HG02623 (cell line): ENCODE data around the gene LOXL1.
"Not testable (repeated sequence)": the region's sequence is repeated elsewhere in the genome, so short reads cannot be mapped to it uniquely, and the experiment has no call there.

ENCODE experiments used
- ATAC-seq: cut with Tn5 transposase; IDR thresholded peaks from one replicate; pipeline ENCODE4 v1.9.1; 2021; ENCODE audit warnings: moderate library complexity; ENCODE audit not compliant: unreplicated experiment

LOXL1 gene

DNA sequence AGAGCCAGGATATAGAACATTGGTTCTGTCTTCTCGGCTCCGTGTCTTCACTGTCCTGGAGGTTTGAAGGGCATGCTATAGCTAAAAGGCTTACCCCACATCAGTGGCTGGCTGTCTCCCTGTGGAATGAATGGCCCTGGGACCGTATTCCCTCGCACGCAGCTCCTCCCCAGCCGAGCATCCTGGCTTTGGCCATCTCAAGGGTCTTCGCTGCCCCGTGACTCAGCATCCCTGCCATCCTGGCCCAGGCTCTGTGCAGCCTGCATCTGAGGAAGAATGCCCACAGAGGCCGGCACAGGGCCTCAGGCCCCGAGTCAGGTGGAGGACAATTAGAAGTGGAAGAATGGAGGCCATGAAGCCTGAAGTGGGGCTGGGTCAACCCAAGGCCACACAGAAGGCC is 11.0 kb downstream of the LOXL1 start:
- ATAC-seq, result no peak

DNA sequence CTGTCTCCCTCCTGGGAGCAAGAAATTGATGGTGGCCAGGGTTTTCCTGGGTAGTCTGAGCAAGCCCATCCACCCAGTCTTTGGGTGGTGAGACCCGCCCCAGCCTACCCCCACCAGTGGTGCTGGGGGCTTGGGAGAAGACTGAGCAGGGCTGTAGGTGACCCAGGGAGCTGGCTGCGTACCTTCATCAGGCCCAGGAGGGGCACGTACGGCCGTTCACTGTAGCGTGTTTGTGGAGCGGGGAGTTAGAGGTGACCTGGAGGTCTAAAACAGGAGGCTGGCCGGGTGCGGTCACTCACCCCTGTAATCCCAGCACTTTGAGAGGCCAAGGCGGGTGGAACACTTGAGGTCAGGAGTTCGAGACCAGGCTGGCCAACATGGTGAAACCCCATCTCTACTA is 11.5 kb downstream of the LOXL1 start:
- no peak for ATAC-seq

GRCh38 chr15:73938516-73938915 is 12.3 kb downstream of the LOXL1 start:
- ATAC-seq, result not testable (repeated sequence)

GRCh38 chr15:73939138-73939537 is 12.9 kb downstream of the LOXL1 start:
- no peak for ATAC-seq

GRCh38 chr15:73940061-73940981 is 14.1 kb downstream of the LOXL1 start:
- no peak for ATAC-seq

- no peak for ATAC-seq
Measured at GRCh38 chr15:73941044-73941443, 14.8 kb downstream of the LOXL1 start.

DNA sequence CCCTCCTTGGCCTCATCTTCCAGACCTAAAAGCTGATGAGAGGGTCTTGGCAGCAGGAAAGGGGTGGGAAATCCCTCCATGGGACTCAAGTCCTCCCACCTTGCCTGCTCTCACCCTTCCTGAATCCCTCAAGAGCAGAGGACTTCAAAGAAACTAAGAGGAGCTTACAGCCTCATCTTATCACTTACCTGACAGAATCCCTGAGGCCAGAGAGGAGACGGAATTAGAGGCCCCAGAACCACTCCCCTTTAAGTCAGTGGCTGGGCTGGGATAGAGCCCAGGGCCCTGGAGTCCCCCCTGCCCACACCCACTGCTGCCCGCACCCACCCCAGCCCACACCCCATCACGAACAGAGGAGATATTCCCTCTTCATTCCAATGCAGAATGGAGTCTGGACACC is 15.2 kb downstream of the LOXL1 start:
- no peak for ATAC-seq

GRCh38 chr15:73941871-73942635 is 15.8 kb downstream of the LOXL1 start:
- no peak for ATAC-seq

GRCh38 chr15:73942751-73943270 is 16.5 kb downstream of the LOXL1 start:
- ATAC-seq, result no peak

DNA sequence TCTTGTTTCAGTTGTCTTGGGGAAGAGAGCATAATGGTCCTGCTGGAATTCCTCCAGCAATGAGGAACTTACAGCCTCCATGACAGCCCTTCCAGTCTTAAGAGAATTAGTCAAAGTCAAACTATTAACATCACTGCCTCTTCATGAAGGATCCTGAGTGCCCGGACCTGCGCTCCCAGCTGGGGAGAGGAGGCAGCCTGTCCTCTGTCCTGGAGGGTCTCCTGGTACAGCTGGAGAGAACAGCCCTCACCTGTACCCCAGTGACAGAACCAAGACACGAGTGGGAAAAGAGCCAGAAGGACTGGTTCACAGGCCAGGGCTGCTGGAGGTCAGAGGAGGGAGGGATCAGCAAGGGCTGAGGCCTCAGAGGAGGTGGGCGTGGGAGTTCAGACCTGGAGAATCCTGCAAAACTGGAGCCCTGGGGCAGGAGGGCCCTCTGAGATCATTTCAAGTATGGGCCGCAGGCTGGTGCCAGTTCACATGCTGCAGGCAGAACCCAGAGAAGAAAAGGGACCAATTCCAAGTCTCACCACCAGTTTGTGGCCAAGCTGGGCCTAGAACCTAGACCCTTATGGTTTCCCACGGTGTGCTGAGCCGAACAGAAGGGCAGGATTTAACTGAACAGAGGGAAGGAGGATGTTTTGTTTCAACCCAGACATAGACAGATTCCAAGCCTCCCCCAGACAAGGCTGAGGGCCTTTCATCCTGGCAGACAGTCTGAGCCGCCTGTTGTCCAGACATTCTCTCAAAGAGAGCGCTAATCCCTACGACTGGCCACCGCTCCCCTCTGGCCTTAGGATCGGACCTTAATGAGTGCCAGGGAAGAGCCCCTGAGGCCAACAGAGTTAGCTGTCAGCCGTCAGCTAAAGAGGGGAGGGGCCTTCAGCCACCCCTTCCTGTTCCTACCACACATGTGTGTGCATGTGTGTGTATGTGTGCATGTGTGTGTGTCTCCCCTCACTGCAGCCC is 18.2 kb downstream of the LOXL1 start:
- no peak for ATAC-seq

DNA sequence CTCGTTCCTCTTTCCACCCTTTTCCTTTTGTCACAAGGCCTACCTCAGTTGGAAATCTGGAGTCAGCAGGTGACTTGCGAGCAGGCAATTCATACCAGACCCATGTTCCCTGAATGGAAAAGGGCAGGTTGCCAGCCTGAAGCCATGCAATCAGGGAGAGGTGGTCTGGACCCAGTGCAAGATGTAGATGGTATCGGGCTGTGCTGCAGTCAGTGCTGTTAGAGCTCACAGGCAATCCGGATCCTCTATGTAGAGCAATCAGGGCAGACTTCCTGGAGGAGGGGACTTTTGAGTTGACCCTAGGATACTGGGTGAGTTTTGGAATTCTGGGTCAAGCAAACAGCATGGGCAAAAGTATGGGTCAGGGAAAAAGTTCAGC is 18.9 kb downstream of the LOXL1 start:
- ATAC-seq, result no peak

DNA sequence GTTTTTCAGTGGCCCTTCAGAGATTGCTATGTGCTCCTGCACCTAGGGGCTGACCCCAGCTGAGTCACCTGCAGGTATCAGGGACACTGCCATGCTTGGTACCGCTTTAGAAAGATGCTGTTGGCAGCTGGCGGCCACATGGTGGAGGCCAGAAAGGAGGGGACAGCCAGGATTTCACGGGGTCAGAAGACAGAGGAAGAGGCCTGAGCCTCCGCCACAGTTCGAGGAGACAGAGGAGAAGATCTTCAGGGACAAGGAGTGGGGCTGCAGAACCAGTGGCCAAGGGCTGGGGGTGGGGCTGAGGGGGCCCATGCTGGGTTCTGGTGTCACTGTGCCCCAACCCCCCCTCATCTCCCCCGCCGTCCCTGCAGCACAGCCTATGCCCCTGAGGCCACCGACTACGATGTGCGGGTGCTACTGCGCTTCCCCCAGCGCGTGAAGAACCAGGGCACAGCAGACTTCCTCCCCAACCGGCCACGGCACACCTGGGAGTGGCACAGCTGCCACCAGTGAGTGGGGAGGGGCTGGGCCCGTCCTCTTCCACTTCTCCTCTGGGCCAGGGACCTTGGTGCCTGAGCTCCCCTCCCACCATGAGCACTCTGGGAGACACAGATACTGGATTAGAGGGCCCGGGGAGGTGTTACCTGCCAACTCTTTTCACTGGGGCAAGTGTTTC is 19.9 kb downstream of the LOXL1 start:
- no peak for ATAC-seq

DNA sequence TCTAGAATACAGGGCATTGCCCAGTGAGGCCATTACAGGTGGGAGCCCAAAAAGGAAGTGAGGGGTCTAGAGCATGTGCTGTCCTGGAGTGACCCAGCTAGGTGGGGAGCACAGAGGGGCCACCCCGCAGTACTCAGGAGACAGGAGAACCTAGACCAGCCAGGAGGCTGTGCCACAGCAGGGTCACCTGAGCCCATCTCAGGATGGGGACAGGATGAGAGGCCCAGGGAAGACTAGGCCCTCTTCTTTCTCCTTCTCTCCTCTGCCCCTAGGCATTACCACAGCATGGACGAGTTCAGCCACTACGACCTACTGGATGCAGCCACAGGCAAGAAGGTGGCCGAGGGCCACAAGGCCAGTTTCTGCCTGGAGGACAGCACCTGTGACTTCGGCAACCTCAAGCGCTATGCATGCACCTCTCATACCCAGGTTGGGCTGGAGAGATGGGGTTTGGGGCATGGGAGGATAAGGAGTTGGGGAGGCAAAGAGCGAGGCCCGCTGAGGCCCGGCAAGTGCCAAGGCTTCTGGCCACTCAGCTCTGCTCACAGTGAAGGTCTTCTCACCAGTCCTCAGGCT is 20.6 kb downstream of the LOXL1 start:
- ATAC-seq, result no peak

DNA sequence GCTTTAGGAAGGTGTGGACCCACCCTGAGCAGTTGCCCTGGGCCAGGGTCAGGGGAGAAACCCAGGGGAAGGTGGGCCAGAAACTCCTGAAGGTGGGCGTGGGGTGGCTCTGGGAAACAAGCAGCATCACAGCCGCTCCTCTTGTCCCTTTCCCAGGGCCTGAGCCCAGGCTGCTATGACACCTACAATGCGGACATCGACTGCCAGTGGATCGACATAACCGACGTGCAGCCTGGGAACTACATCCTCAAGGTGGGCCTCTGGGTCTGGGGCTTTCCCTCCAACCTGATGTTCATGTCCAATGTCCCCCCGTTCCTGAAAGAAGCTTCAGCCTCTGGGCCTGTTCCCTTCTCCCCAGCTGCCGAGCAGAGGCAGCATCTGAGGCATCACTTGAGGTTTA is 21.4 kb downstream of the LOXL1 start:
- no peak for ATAC-seq

DNA sequence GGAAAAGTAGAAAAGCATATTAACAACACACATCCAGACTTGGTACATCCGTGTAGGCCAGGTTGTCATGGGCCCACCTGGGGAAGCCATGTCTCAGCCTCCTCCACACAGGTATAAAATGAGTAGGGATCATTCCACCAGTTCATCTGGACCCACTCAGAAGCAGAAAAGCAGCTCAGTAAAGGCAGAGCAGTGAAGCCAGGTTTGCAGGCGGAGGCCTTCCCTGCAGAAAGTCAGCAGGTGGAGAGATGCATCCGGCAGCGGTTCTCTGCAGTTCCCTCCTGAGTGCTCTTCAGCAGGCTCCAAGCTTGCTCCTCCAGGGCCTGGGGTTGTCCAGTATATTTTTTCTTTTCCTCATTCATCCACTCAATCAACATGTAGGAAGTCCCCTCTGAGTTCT is 22.1 kb downstream of the LOXL1 start:
- ATAC-seq, result no peak

- no peak for ATAC-seq
Measured at GRCh38 chr15:73948982-73949381, 22.7 kb downstream of the LOXL1 start.

DNA sequence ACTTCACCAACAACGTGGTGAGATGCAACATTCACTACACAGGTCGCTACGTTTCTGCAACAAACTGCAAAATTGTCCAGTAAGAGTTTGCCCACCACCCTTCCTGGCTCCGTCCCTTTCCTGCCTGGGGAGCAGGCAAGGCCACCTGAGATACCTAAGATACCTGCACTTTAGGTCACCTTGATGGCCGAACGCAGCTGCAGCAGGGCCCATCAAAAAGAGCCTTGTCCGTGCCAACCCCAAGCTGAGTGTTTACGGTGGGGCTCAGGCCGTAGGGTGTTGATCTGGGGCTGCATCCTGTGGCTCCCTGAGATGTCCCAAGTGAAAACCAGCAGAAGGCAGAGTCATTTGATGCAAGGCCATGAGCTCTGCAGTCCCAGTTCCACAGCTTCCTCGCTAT is 23.2 kb downstream of the LOXL1 start:
- ATAC-seq, result no peak

GRCh38 chr15:73950479-73950830 is 24.2 kb downstream of the LOXL1 start:
- no peak for ATAC-seq

DNA sequence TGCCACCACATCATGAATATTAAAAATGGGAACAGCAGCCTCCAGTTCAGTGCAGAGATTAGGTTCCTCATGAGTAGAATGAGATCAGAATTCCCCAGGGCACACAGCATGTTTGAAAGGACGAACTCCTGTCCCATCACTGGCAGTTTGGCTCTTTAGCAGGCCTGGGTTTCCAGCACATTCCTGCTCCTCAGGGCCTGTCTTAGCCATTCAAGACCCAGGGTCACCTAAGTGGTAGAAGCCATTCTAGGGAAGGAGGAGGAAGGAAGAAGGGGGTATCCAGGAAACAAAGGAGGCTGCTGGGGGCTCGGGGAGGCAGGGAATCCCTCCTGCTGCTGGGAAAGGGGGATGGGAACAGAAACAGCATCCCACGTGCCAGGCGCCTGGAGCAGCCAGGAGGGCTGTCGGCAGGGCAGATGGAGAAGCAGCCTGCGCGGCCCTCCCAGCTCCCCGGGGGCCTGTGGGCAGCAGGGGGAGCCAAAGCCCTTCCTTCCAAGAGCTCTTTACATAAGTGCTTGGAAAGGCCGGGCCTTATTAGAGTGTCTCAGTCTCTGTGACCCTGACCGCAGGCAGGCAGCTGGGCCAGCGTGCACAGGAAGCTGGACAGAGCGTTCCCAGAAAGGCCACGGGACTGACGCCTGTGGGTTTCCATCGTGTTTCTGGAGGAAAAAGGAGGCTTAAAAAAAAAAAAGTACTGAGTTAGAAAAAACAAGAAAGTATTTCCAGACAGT is 24.7 kb downstream of the LOXL1 start:
- no peak for ATAC-seq
